B cell (primary cell): ENCODE data around the gene MTPN. TPM values are rescaled to one million over a fixed set of nuclear protein-coding genes. Genes with fewer than 3 reads are reported as not detected.

ENCODE experiments used
- ATAC-seq: fragments of 200-7000 bp; cut with Tn5 transposase; one replicate; pipeline ENCODE4 v1.10.0; 2021; ENCODE audit warnings: low read depth, mild to moderate bottlenecking, moderate number of reproducible peaks, moderate library complexity
- CTCF ChIA-PET: fragments of 350-600 bp; sonication (Branson Sonifier 250); formaldehyde crosslinking; loops from one replicate; lab custom pipeline; 2021; ENCODE audit warnings: antibody characterized with exemption, inconsistent platforms; lab: Charles Lee
- POLR2A ChIA-PET: fragments of 350-600 bp; sonication (Branson Sonifier 250); formaldehyde crosslinking; loops from one replicate; lab custom pipeline; 2021; ENCODE audit warnings: antibody characterized with exemption; lab: Charles Lee
- DNase-seq: peaks from one replicate; pipeline ENCODE4 v3.0.0; 2013
- H2AFZ ChIP-seq: 2 replicates; pipeline ENCODE4 v1.6.1; 2012; ENCODE audit warnings: mild to moderate bottlenecking, low read depth, low read length; ENCODE audit not compliant: insufficient read depth, poor library complexity, severe bottlenecking
- H3K27ac ChIP-seq, 2 donors: 1 replicate in 1 of 2; 2 replicates in 1 of 2; pipeline ENCODE4 v1.5.1; 2012 to 2013; ENCODE audit warnings: low read length in 2 of 2, mild to moderate bottlenecking in 2 of 2, moderate library complexity in 1 of 2
- H3K27me3 ChIP-seq, 4 experiments: fragments of 200-600 bp in 1 of 4; sonication (generic) in 1 of 4; replicated peaks in 1 of 4; 1 replicate in 2 of 4; 2 replicates in 2 of 4; pipeline versions ENCODE4 v1.6.1 to v1.7.0; 2013 to 2016; ENCODE audit warnings: low read length in 3 of 4, mild to moderate bottlenecking in 2 of 4, mixed read lengths in 1 of 4, moderate library complexity in 1 of 4; ENCODE audit not compliant: insufficient read depth in 4 of 4, control insufficient read depth in 3 of 4; ENCODE audit errors: control extremely low read depth in 1 of 4
- H3K36me3 ChIP-seq, 2 experiments: replicated peaks in 1 of 2; 1 replicate in 1 of 2; 2 replicates in 1 of 2; pipeline versions ENCODE4 v1.6.1 to v1.7.1; 2013; ENCODE audit warnings: low read length in 1 of 2; ENCODE audit not compliant: insufficient read depth in 2 of 2, control insufficient read depth in 1 of 2; ENCODE audit errors: control extremely low read depth in 1 of 2, extremely low read depth in 1 of 2
- H3K4me1 ChIP-seq, 2 donors: fragments of 200-600 bp in 1 of 2; sonication (generic) in 1 of 2; 1 replicate in 1 of 2; 2 replicates in 1 of 2; pipeline versions ENCODE4 v1.5.1 to v1.6.1; 2013 to 2017; ENCODE audit warnings: low read length in 2 of 2; ENCODE audit not compliant: control insufficient read depth in 2 of 2, insufficient read depth in 2 of 2
- H3K4me2 ChIP-seq: replicated peaks from 2 replicates; pipeline ENCODE3; 2012; ENCODE audit warnings: mild to moderate bottlenecking, low read depth, low read length; ENCODE audit not compliant: poor library complexity, severe bottlenecking
- H3K4me3 ChIP-seq, 5 experiments: fragments of 200-600 bp in 1 of 5; sonication (generic) in 1 of 5; 1 replicate in 3 of 5; 2 replicates in 2 of 5; pipeline versions ENCODE4 v1.5.1 to v1.7.0; 2011 to 2016; ENCODE audit warnings: low read length in 4 of 5, mild to moderate bottlenecking in 4 of 5, low read depth in 2 of 5, control low read depth in 1 of 5, moderate library complexity in 1 of 5; ENCODE audit not compliant: insufficient read depth in 1 of 5; ENCODE audit errors: control extremely low read depth in 1 of 5, extremely low read depth in 1 of 5
- H3K79me2 ChIP-seq: fragments of 200-600 bp; sonication (generic); one replicate; pipeline ENCODE4 v1.6.0; 2016; ENCODE audit warnings: low read length; ENCODE audit not compliant: control insufficient read depth, insufficient read depth
- H3K9ac ChIP-seq: fragments of 200-600 bp; sonication (generic); 2 replicates; pipeline ENCODE4 v1.6.1; 2017; ENCODE audit warnings: mild to moderate bottlenecking, low read length, moderate library complexity
- H3K9me3 ChIP-seq, 3 donors: one replicate each; pipeline versions ENCODE4 v1.6.1 to v1.7.1; 2013; ENCODE audit warnings: low read length in 2 of 3; ENCODE audit not compliant: control insufficient read depth in 2 of 3, insufficient read depth in 1 of 3; ENCODE audit errors: control extremely low read depth in 1 of 3
- H4K20me1 ChIP-seq: 2 replicates; pipeline ENCODE4 v1.6.0; 2012; ENCODE audit warnings: mild to moderate bottlenecking, low read length; ENCODE audit not compliant: insufficient read depth, control insufficient read depth, poor library complexity, severe bottlenecking
- H3K27ac Mint-ChIP-seq: one replicate; pipeline ENCODE4 v1.8.0; 2021; ENCODE audit warnings: mixed read lengths
- H3K27me3 Mint-ChIP-seq: one replicate; pipeline ENCODE4 v1.8.0; 2021; ENCODE audit warnings: mixed read lengths
- H3K4me1 Mint-ChIP-seq: one replicate; pipeline ENCODE4 v1.8.0; 2021; ENCODE audit warnings: mixed read lengths
- H3K4me3 Mint-ChIP-seq: one replicate; pipeline ENCODE4 v1.8.0; 2021; ENCODE audit warnings: mixed read lengths
- H3K9me3 Mint-ChIP-seq: one replicate; pipeline ENCODE4 v1.8.0; 2022; ENCODE audit warnings: mixed read lengths; ENCODE audit not compliant: insufficient read depth
- CTCF ChIP-seq: fragments of 200-600 bp; IDR thresholded peaks from one replicate; pipeline ENCODE4 v1.8.0; 2022; ENCODE audit warnings: antibody characterized with exemption, mild to moderate bottlenecking
- EZH2 ChIP-seq: IDR thresholded peaks from 2 replicates; pipeline ENCODE4 v1.6.1; 2012; ENCODE audit warnings: borderline replicate concordance, low read depth, mild to moderate bottlenecking, moderate library complexity, low read length; ENCODE audit not compliant: insufficient read depth, poor library complexity, severe bottlenecking
- WGBS: methylation state at CpG from one replicate; pipeline ENCODE4 v1.1.5; 2013; ENCODE audit warnings: missing lambda C conversion rate; ENCODE audit not compliant: insufficient coverage; 5-methylcytosine and 5-hydroxymethylcytosine counted together
- intact Hi-C: fragments of 100-400 bp; cut with micrococcal nuclease; formaldehyde crosslinking; loops from one replicate; pipeline ENCODE4 v1.10.0; 2022
- polyA minus RNA-seq: library from RNA; depleted of rRNA, polyadenylated mRNA; stranded (reverse); fragments of >200 nt; gene quantifications from 2 replicates; pipeline ENCODE4 v1.2.3, GENCODE V29; 2012
- polyA plus RNA-seq: library from polyadenylated mRNA; depleted of rRNA; stranded (reverse); fragments of >200 nt; gene quantifications from 2 replicates; pipeline ENCODE4 v1.2.3, GENCODE V29; 2012
- total RNA-seq, 2 donors: library from RNA; stranded (reverse); fragments of 120-200 nt in 1 of 2; gene quantifications; 1 replicate in 1 of 2; 2 replicates in 1 of 2; pipeline versions ENCODE4 v1.2.3 to v1.2.4, GENCODE V29; 2013 to 2022

MTPN gene
- total RNA-seq (114 and 115 TPM in 2 replicates), polyA plus RNA-seq (60.5 and 107 TPM in 2 replicates), polyA minus RNA-seq (74.9 and 135 TPM in 2 replicates)
- 194 TPM for total RNA-seq (2013)

GRCh38 chr7:135977007-135977741 lies at the start of gene MTPN:
TSS of gene MTPN (minus strand) at chr7:135977359. CDS start at chr7:135977100, 259 bp downstream.
- under 1% methylated on average over 33 of the region's 47 CpGs for WGBS
- peak within 1 kb of the TSS; percentile 75 to 91 (median 89) for H3K4me3 ChIP-seq
- no peaks in the 10 kb centered on the region for H3K27me3 Mint-ChIP-seq
- H3K27ac ChIP-seq: peak within 1 kb of the TSS; percentile 92 to 94
- H3K4me2 ChIP-seq: peak within 1 kb of the TSS; percentile 78
- DNase-seq: peak; percentile 97
- TF ChIP-seq EZH2: no peak
- no peak for TF ChIP-seq CTCF
- H3K27ac Mint-ChIP-seq: peak within 1 kb of the TSS; percentile 95
- H3K9me3 Mint-ChIP-seq: no peaks in the 10 kb centered on the region
- H3K27me3 ChIP-seq: no peaks in the 10 kb centered on the region
- peaks cover 64 to 71% of the 10 kb centered on the region in 2 donors for H3K4me1 ChIP-seq
- H3K4me3 Mint-ChIP-seq: peak within 1 kb of the TSS; percentile 89
- peaks cover 21% of the 10 kb centered on the region for H4K20me1 ChIP-seq
- H3K4me1 Mint-ChIP-seq: peaks cover 86% of the 10 kb centered on the region
- peak within 1 kb of the TSS; percentile 78 for H2AFZ ChIP-seq
- intact Hi-C loops: loop anchor here (1.0 to 5.0 kb wide), 3 partner anchors 315 to 1518 kb away; partner anchors contain the start of genes AKR1B1, NUP205 and STMP1
- ChIA-PET POLR2A (no interaction called here), CTCF (no interaction called here)
- H3K9ac ChIP-seq: peak within 1 kb of the TSS; percentile 96
- no peaks in the 10 kb centered on the region for H3K9me3 ChIP-seq
- peaks cover 2 to 30% of the 10 kb centered on the region in 2 experiments for H3K36me3 ChIP-seq
- peak; percentile 75 for ATAC-seq
- H3K79me2 ChIP-seq: peaks cover 77% of the 10 kb centered on the region

GRCh38 chr7:136026209-136026608 lies 49.0 kb upstream of the MTPN start:
- ATAC-seq: no peak
- Histone ChIP-seq H3K4me3 (no peak overlapping the region), H3K4me2 (no peak overlapping the region), H4K20me1 (no peaks in the 10 kb centered on the region), H3K4me1 (no peaks in the 10 kb centered on the region), H3K36me3 (no peaks in the 10 kb centered on the region), H2AFZ (no peak overlapping the region), H3K27ac (no peak overlapping the region), H3K27me3 (no peaks in the 10 kb centered on the region), H3K9me3 (no peaks in the 10 kb centered on the region), H3K79me2 (no peaks in the 10 kb centered on the region), H3K9ac (no peak overlapping the region)
- ChIA-PET POLR2A (no interaction called here), CTCF (no interaction called here)
- DNase-seq: no peak
- Mint-ChIP-seq H3K4me1 (peaks cover 9% of the 10 kb centered on the region), H3K27me3 (no peaks in the 10 kb centered on the region), H3K9me3 (no peaks in the 10 kb centered on the region), H3K27ac (no peak overlapping the region), H3K4me3 (no peak overlapping the region)
- no peak for TF ChIP-seq EZH2
- TF ChIP-seq CTCF: no peak
- 88% methylated on average over 2 of the region's 2 CpGs for WGBS
- intact Hi-C loops: no loop called here
